Urinary bladder (tissue), 4 donors: ENCODE results near the gene PIAS2. TPM values are rescaled to one million over a fixed set of nuclear protein-coding genes. Genes with fewer than 3 reads are reported as not detected.
"Not testable (repeated sequence)": the region's sequence is repeated elsewhere in the genome, so short reads cannot be mapped to it uniquely, and the experiment has no call there.

Source experiments
- DNase-seq: peaks from one replicate; pipeline ENCODE4 v3.0.0-alpha.2; 2015; ENCODE audit errors: extremely low spot score
- H3K27ac ChIP-seq: one replicate; pipeline ENCODE4 v1.5.1; 2013; ENCODE audit warnings: low read depth, mild to moderate bottlenecking, moderate library complexity
- H3K36me3 ChIP-seq: one replicate; pipeline ENCODE4 v1.6.1; 2013; ENCODE audit warnings: mild to moderate bottlenecking, moderate library complexity; ENCODE audit not compliant: insufficient read depth
- H3K4me1 ChIP-seq: one replicate; pipeline ENCODE4 v1.6.1; 2013; ENCODE audit warnings: mild to moderate bottlenecking, moderate library complexity; ENCODE audit not compliant: insufficient read depth
- H3K4me3 ChIP-seq: one replicate; pipeline ENCODE4 v1.5.1; 2013; ENCODE audit warnings: low read depth, low read length
- WGBS: extraction: QIAGEN DNeasy Blood & Tissue Kit; methylation state at CpG from one replicate; pipeline ENCODE4 v1.1.7; 2013; 5-methylcytosine and 5-hydroxymethylcytosine counted together
- polyA plus RNA-seq: library from polyadenylated mRNA; stranded (reverse); fragments of 200-250 nt; gene quantifications from one replicate; pipeline ENCODE4 v1.2.3, GENCODE V29; 2013
- total RNA-seq: library from RNA; depleted of rRNA; stranded (reverse); fragments of >200 nt; gene quantifications from one replicate; pipeline ENCODE4 v1.2.3, GENCODE V29; 2014
- donor health status: healthy with polysubstance abuse.
- donor health status: healthy.

The PIAS2 gene
- total and polyA plus RNA-seq, 2 donors, result 9.6 to 75.4 TPM

- DNase-seq, result no peak
- peaks cover 2% of the 10 kb centered on the region for H3K4me1 ChIP-seq
- H3K4me3 ChIP-seq, result no peak overlapping the region
- H3K36me3 ChIP-seq, result no peaks in the 10 kb centered on the region
- 37% methylated on average over 2 of the region's 2 CpGs for WGBS
- H3K27ac ChIP-seq, result no peak overlapping the region
These were observed 30.4 kb downstream of the PIAS2 start for GRCh38 chr18:46886893-46887292.

- H3K27ac ChIP-seq, result no peak overlapping the region
- no peak overlapping the region for H3K4me3 ChIP-seq
- 92% methylated on average over 4 of the region's 4 CpGs for WGBS
- H3K36me3 ChIP-seq, result no peaks in the 10 kb centered on the region
- H3K4me1 ChIP-seq, result peaks cover 2% of the 10 kb centered on the region
- no peak for DNase-seq
These were observed 34.1 kb downstream of the PIAS2 start for GRCh38 chr18:46883180-46883579.

- no peak for DNase-seq
- Histone ChIP-seq H3K36me3 (no peaks in the 10 kb centered on the region), H3K4me1 (no peaks in the 10 kb centered on the region), H3K4me3 (no peak overlapping the region), H3K27ac (no peak overlapping the region)
- WGBS, result 96% methylated on average over 15 of the region's 15 CpGs
These were observed 39.8 kb downstream of the PIAS2 start for GRCh38 chr18:46877329-46877987.

GRCh38 chr18:46868169-46868921 lies 49.0 kb downstream of the PIAS2 start:
- 96% methylated on average over 11 of the region's 11 CpGs for WGBS
- Histone ChIP-seq H3K27ac (no peak overlapping the region), H3K4me1 (no peaks in the 10 kb centered on the region), H3K4me3 (no peak overlapping the region), H3K36me3 (no peaks in the 10 kb centered on the region)
- DNase-seq, result no peak

DNA sequence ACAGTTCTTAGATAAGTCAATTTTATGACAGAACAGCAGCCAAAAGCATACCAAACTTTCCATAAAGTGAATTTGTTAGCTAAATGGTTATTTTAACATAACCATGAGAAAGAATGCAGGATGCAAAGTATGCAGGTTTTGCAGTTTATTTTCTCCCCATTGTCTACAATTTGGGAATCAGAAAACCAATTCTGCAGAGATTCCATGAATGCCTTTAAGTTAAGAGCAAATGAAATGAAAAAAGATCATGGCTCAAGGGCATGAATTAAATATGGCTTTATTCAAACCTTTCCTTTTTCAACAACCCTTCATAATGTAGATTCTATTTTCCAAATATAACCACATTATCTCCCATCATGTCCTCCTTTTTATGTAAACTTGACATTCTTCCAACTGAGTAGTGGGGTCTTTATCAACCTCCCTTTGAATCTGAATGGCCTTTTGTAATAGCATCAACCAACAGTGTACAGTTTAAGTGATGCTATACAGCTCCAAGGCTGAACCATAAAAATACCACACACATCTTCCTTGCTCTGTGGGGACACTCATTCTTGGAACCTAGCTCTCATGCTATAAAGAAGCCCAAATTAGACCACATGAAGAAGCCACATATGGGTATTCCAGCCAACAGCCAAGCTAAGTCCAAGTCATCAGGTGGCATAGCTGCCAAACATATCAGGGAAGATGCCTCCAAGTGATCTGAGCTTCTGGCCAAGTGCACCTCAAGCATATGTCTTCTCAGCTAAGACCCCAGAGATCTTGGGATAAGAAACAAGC lies 49.8 kb downstream of the PIAS2 start:
- H3K27ac ChIP-seq, result no peak overlapping the region
- H3K36me3 ChIP-seq, result no peaks in the 10 kb centered on the region
- H3K4me3 ChIP-seq, result no peak overlapping the region
- no peaks in the 10 kb centered on the region for H3K4me1 ChIP-seq
- DNase-seq, result no peak

DNA sequence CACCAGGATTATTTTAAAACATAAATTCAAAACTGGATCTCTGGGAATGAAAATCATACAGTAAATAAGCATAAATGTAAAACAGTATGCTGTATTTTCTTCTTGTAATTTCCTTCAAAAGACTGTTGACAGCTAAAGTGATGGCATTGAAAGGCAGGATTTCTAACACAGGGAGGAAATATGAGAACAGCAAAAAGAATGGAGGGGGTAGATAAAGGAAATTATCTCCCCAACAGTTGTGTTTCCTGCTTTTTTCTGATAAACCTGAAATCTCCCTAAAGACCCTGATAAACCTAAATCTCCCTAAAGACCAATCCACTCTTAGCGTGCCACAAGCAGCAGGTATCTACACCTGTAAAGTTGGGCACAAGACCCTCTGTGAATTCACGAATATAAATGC lies 50.8 kb downstream of the PIAS2 start:
- H3K4me3 ChIP-seq, result no peak overlapping the region
- H3K36me3 ChIP-seq, result no peaks in the 10 kb centered on the region
- 80% methylated on average over 2 of the region's 2 CpGs for WGBS
- DNase-seq, result no peak
- no peak overlapping the region for H3K27ac ChIP-seq
- no peaks in the 10 kb centered on the region for H3K4me1 ChIP-seq

DNA sequence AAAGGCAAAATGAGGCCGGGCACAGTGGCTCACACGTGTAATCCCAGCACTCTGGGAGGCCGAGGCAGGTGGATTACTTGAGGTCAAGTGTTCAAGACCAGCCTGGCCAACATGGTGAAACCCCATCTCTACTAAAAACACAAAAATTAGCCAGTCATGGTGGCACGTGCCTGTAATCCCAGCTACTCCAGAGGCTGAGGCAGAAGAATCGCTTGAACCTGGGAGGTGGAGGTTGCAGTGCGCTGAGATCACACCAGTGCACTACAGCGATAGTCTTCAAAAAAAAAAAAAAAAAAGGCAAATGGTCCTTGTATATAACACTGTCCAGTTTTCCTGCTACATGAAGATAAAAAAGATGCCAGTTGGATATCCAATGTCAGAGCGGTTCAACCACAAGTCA lies 52.1 kb downstream of the PIAS2 start:
- DNase-seq, H3K27ac ChIP-seq, H3K36me3 ChIP-seq, H3K4me1 ChIP-seq, H3K4me3 ChIP-seq: not testable (repeated sequence)
- 96% methylated on average over 8 of the region's 8 CpGs for WGBS

GRCh38 chr18:46859855-46860254 lies 57.5 kb downstream of the PIAS2 start:
- no peak overlapping the region for H3K4me3 ChIP-seq
- 75% methylated on average over 2 of the region's 2 CpGs for WGBS
- no peak for DNase-seq
- no peaks in the 10 kb centered on the region for H3K4me1 ChIP-seq
- no peaks in the 10 kb centered on the region for H3K36me3 ChIP-seq
- no peak overlapping the region for H3K27ac ChIP-seq

DNA sequence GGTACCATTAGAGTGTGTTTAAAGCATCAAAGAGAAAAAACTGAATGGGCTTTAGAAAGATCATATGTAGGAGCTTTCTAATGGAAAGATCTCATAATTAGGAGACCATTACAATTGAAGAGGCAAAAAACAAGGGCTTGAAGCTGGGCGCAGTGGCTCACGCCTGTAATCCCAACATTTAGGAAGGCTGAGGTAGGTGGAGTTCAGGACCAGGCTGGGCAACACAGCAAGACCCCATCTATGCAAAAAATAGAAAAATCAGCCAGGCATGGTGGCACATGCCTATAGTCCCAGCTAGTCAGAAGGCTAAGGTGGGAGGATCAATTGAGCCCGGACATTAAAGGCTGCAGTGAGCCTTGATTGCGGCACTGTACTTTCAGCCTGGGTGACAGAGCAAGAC lies 59.0 kb downstream of the PIAS2 start:
- DNase-seq, result no peak
- Histone ChIP-seq H3K36me3 (no peaks in the 10 kb centered on the region), H3K4me1 (no peaks in the 10 kb centered on the region), H3K27ac (no peak overlapping the region), H3K4me3 (no peak overlapping the region)
- 98% methylated on average over 4 of the region's 4 CpGs for WGBS

DNA sequence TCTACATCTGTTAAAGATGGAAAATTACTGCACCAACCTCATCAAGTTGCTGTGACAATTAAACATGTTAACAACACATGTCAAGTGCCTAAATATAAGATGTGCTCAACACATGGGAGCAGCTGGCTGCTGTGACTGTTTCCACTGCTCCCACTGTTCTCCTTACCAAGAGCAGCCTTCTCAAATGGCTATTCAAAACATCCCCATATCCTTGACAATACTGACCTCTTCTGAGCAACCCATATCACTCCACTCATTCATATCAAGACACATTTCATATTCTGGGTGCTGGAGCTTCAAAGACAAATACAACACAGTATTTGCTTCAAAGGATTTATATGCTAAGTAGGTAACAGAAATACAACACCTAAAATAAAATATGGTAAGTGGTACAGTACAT lies 60.3 kb downstream of the PIAS2 start:
- Histone ChIP-seq H3K4me3 (no peak overlapping the region), H3K27ac (no peak overlapping the region), H3K4me1 (no peaks in the 10 kb centered on the region), H3K36me3 (no peaks in the 10 kb centered on the region)
- DNase-seq, result no peak

DNA sequence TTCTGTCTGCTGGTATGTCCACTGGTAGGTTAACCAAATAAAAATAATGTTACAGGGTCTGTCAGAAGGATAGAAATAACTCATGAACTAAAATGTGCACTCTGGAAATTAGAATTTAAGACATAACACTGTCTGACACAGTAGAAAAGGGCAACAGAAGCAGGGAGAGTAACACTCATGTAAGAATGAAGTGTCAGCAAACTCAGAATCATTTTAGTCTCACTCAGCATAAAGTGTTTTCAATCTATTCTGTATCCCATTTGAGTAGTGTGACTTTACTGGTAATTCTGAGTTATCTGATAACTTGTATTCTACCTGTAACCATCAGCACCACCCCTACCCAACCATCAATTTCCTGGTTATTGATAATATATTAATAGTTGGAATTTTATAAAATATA lies 68.3 kb downstream of the PIAS2 start:
- Histone ChIP-seq H3K27ac (no peak overlapping the region), H3K4me1 (no peaks in the 10 kb centered on the region), H3K36me3 (no peaks in the 10 kb centered on the region), H3K4me3 (no peak overlapping the region)
- no peak for DNase-seq

DNA sequence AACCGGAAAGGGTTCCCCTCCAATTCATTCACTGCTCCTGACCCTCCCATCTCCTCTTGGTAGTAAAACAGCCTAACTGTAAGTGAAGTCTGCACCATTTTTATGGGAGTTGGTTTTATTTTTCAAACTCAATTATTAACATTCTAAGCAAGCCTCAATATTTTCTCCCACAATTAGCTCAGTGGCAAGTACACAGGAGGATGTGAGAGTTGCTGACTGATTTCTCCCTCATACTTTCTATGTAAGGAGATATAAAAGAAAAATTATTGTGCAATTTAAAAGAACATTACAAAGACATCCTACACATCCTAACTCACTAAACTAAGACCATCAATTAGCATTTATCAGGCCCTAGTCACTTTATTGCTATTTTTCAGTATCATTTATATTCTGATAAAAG lies 73.9 kb downstream of the PIAS2 start:
- no peak overlapping the region for H3K27ac ChIP-seq
- DNase-seq, result no peak
- no peaks in the 10 kb centered on the region for H3K4me1 ChIP-seq
- H3K4me3 ChIP-seq, result no peak overlapping the region
- peaks cover 2% of the 10 kb centered on the region for H3K36me3 ChIP-seq
- WGBS, result 97% methylated on average over 1 of the region's 1 CpG

- H3K27ac ChIP-seq, result no peak overlapping the region
- H3K4me3 ChIP-seq, result no peak overlapping the region
- H3K4me1 ChIP-seq, result no peaks in the 10 kb centered on the region
- peaks cover 2% of the 10 kb centered on the region for H3K36me3 ChIP-seq
- no peak for DNase-seq
- WGBS, result 97% methylated on average over 5 of the region's 5 CpGs
These were observed 74.7 kb downstream of the PIAS2 start for GRCh38 chr18:46842583-46842982.

- Histone ChIP-seq H3K4me1 (no peaks in the 10 kb centered on the region), H3K27ac (no peak overlapping the region), H3K36me3 (peaks cover 2% of the 10 kb centered on the region), H3K4me3 (no peak overlapping the region)
- 97% methylated on average over 1 of the region's 1 CpG for WGBS
- DNase-seq, result no peak
These were observed 83.4 kb downstream of the PIAS2 start for GRCh38 chr18:46833899-46834298.
